HEK293 (cell line): ENCODE measurements around the gene BTBD7.

Experiments
- CTCF ChIA-PET: fragments of 350-600 bp; formaldehyde crosslinking; extraction: SDS; loops from one replicate; lab custom pipeline; 2021; ENCODE audit warnings: antibody characterized with exemption; lab: Yijun Ruan, JAX
- POLR2A ChIA-PET: fragments of 300-600 bp; formaldehyde crosslinking; extraction: SDS; loops from one replicate; lab custom pipeline; 2020; ENCODE audit warnings: antibody characterized with exemption, inconsistent platforms; lab: Yijun Ruan, JAX
- H3K27ac ChIP-seq: fragments of 200-500 bp; sonication (Bioruptor generic); 2 replicates; pipeline ENCODE4 v1.5.1; 2014; ENCODE audit warnings: low read depth, low read length, control low read depth, inconsistent platforms; ENCODE audit errors: extremely low read depth
- H3K36me3 ChIP-seq, 2 experiments: fragments of 200-500 bp in 1 of 2; sonication (Bioruptor generic) in 1 of 2; 1 replicate in 1 of 2; 2 replicates in 1 of 2; pipeline ENCODE4 v1.5.1; 2014 to 2017; ENCODE audit warnings: inconsistent platforms in 2 of 2, low read length in 2 of 2; ENCODE audit not compliant: control insufficient read depth in 2 of 2, insufficient read depth in 1 of 2
- H3K4me1 ChIP-seq: fragments of 200-500 bp; sonication (Bioruptor generic); 2 replicates; pipeline ENCODE4 v1.5.1; 2014; ENCODE audit warnings: mild to moderate bottlenecking, low read length, inconsistent platforms; ENCODE audit not compliant: control insufficient read depth, insufficient read depth
- H3K4me3 ChIP-seq: 2 replicates; pipeline ENCODE4 v1.5.1; 2011; ENCODE audit warnings: low read depth, mild to moderate bottlenecking, control low read depth, low read length, moderate library complexity
- H3K9me3 ChIP-seq: fragments of 200-500 bp; sonication (Bioruptor generic); 2 replicates; pipeline ENCODE4 v1.5.1; 2014; ENCODE audit warnings: low read depth, low read length, inconsistent platforms; ENCODE audit not compliant: control insufficient read depth, insufficient read depth
- BCL11B ChIP-seq: fragments of 450-650 bp; formaldehyde crosslinking; IDR thresholded peaks from 2 replicates; pipeline ENCODE4 v1.5.1; 2016; ENCODE audit warnings: low read depth, missing biosample characterization, missing genetic modification characterization
- MZF1 ChIP-seq: fragments of 450-650 bp; formaldehyde crosslinking; IDR thresholded peaks from 2 replicates; pipeline ENCODE4 v1.5.1; 2017; ENCODE audit warnings: missing biosample characterization, missing genetic modification characterization, borderline replicate concordance
- SETDB1 ChIP-seq: IDR thresholded peaks from one replicate; pipeline ENCODE4 v1.6.1; 2017; ENCODE audit warnings: mild to moderate bottlenecking, low read length, moderate library complexity, mixed read lengths; ENCODE audit not compliant: insufficient read length
- SP3 ChIP-seq: fragments of 450-650 bp; formaldehyde crosslinking; IDR thresholded peaks from 2 replicates; pipeline ENCODE4 v1.5.1; 2016; ENCODE audit warnings: missing biosample characterization, missing genetic modification characterization
- TCF7L2 ChIP-seq: IDR thresholded peaks from 2 replicates; pipeline ENCODE4 v1.6.1; 2011; ENCODE audit warnings: low read depth, mild to moderate bottlenecking, inconsistent platforms, low read length, moderate library complexity, borderline replicate concordance
- ZBTB7A ChIP-seq: fragments of 450-650 bp; formaldehyde crosslinking; IDR thresholded peaks from 2 replicates; pipeline ENCODE4 v1.5.1; 2016; ENCODE audit warnings: low read depth, missing biosample characterization, missing genetic modification characterization
- ZFP69B ChIP-seq: fragments of 450-650 bp; formaldehyde crosslinking; IDR thresholded peaks from 2 replicates; pipeline ENCODE4 v1.5.1; 2016; ENCODE audit warnings: missing biosample characterization, missing genetic modification characterization
- ZNF10 ChIP-seq: fragments of 450-650 bp; formaldehyde crosslinking; IDR thresholded peaks from 2 replicates; pipeline ENCODE4 v1.5.1; 2017; ENCODE audit warnings: missing biosample characterization, missing genetic modification characterization
- ZNF132 ChIP-seq: fragments of 450-650 bp; formaldehyde crosslinking; IDR thresholded peaks from 2 replicates; pipeline ENCODE4 v1.5.1; 2017; ENCODE audit warnings: missing biosample characterization, missing genetic modification characterization, borderline replicate concordance
- ZNF133 ChIP-seq: fragments of 450-650 bp; formaldehyde crosslinking; IDR thresholded peaks from 2 replicates; pipeline ENCODE4 v1.5.1; 2016; ENCODE audit warnings: missing biosample characterization, missing genetic modification characterization
- ZNF138 ChIP-seq: fragments of 450-650 bp; formaldehyde crosslinking; IDR thresholded peaks from 2 replicates; pipeline ENCODE4 v1.5.1; 2016; ENCODE audit warnings: missing biosample characterization, missing genetic modification characterization, borderline replicate concordance
- ZNF16 ChIP-seq: fragments of 450-650 bp; formaldehyde crosslinking; IDR thresholded peaks from 2 replicates; pipeline ENCODE4 v1.5.1; 2016; ENCODE audit warnings: low read depth, missing biosample characterization, missing genetic modification characterization
- ZNF174 ChIP-seq: fragments of 450-650 bp; formaldehyde crosslinking; IDR thresholded peaks from 2 replicates; pipeline ENCODE4 v1.5.0; 2017; ENCODE audit warnings: missing biosample characterization, mild to moderate bottlenecking, missing genetic modification characterization
- ZNF175 ChIP-seq: fragments of 450-650 bp; formaldehyde crosslinking; IDR thresholded peaks from 2 replicates; pipeline ENCODE4 v1.5.1; 2016; ENCODE audit warnings: missing biosample characterization, missing genetic modification characterization
- ZNF335 ChIP-seq: fragments of 450-650 bp; formaldehyde crosslinking; conservative IDR thresholded peaks from 2 replicates; pipeline ENCODE4 v1.5.1; 2016; ENCODE audit warnings: missing biosample characterization, missing genetic modification characterization
- ZNF398 ChIP-seq: fragments of 450-650 bp; formaldehyde crosslinking; IDR thresholded peaks from 2 replicates; pipeline ENCODE4 v1.5.1; 2017; ENCODE audit warnings: missing biosample characterization, missing genetic modification characterization
- ZNF48 ChIP-seq: fragments of 450-650 bp; formaldehyde crosslinking; IDR thresholded peaks from 2 replicates; pipeline ENCODE4 v1.5.1; 2016; ENCODE audit warnings: missing biosample characterization, missing genetic modification characterization
- ZNF513 ChIP-seq: fragments of 450-650 bp; IDR thresholded peaks from 2 replicates; pipeline ENCODE4 v1.5.1; 2018; ENCODE audit warnings: missing biosample characterization, missing genetic modification characterization
- ZNF514 ChIP-seq: fragments of 450-650 bp; formaldehyde crosslinking; IDR thresholded peaks from 2 replicates; pipeline ENCODE4 v1.5.1; 2016; ENCODE audit warnings: missing biosample characterization, missing genetic modification characterization
- ZNF76 ChIP-seq: fragments of 450-650 bp; formaldehyde crosslinking; IDR thresholded peaks from 2 replicates; pipeline ENCODE4; 2016; ENCODE audit warnings: low read depth, missing biosample characterization, missing genetic modification characterization, borderline replicate concordance
- TF ChIP-seq, protein P1 (sequence below): fragments of 450-650 bp; formaldehyde crosslinking; IDR thresholded peaks from 2 replicates; pipeline ENCODE4 v1.5.1; 2016; ENCODE audit warnings: missing biosample characterization, missing genetic modification characterization
- TF ChIP-seq, protein P2 (sequence below): fragments of 450-650 bp; formaldehyde crosslinking; IDR thresholded peaks from 2 replicates; pipeline ENCODE4 v1.5.1; 2016; ENCODE audit warnings: missing biosample characterization, missing genetic modification characterization

BTBD7 gene

GRCh38 chr14:93308686-93309345 lies 24.0 kb downstream of the BTBD7 start:
- TF ChIP-seq SETDB1 (no peak), ZNF132 (tag by site-specific recombination) (no peak), ZFP69B (no peak), ZNF398 (tag by site-specific recombination) (no peak), ZNF133 (tag by site-specific recombination) (no peak)
- TF ChIP-seq, protein P1, sequence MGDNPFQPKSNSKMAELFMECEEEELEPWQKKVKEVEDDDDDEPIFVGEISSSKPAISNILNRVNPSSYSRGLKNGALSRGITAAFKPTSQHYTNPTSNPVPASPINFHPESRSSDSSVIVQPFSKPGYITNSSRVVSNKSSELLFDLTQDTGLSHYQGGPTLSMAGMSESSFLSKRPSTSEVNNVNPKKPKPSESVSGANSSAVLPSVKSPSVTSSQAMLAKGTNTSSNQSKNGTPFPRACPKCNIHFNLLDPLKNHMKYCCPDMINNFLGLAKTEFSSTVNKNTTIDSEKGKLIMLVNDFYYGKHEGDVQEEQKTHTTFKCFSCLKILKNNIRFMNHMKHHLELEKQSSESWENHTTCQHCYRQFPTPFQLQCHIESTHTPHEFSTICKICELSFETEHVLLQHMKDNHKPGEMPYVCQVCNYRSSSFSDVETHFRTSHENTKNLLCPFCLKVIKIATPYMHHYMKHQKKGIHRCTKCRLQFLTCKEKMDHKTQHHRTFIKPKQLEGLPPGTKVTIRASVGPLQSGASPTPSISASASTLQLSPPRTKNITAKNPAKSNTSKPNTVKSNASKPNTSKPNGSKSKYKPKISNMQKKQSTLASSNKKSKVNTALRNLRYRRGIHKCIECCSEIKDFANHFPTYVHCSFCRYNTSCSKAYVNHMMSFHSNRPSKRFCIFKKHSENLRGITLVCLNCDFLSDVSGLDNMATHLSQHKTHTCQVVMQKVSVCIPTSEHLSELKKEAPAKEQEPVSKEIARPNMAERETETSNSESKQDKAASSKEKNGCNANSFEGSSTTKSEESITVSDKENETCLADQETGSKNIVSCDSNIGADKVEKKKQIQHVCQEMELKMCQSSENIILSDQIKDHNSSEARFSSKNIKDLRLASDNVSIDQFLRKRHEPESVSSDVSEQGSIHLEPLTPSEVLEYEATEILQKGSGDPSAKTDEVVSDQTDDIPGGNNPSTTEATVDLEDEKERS (tag by site-specific recombination): no peak
- H3K9me3 ChIP-seq: no peaks in the 10 kb centered on the region
- ChIA-PET CTCF (no interaction called here), POLR2A (no interaction called here)
- no peak overlapping the region for H3K27ac ChIP-seq
- H3K4me1 ChIP-seq: peaks cover 11% of the 10 kb centered on the region; the same call in 1 of the 2 replicates
- no peaks in the 10 kb centered on the region for H3K36me3 ChIP-seq
- no peak overlapping the region for H3K4me3 ChIP-seq

GRCh38 chr14:93306812-93307211 lies 26.0 kb downstream of the BTBD7 start:
- Histone ChIP-seq H3K4me3 (no peak overlapping the region), H3K36me3 (no peaks in the 10 kb centered on the region), H3K27ac (no peak overlapping the region), H3K9me3 (no peaks in the 10 kb centered on the region), H3K4me1 (peaks cover 14% of the 10 kb centered on the region; the same call in 1 of the 2 replicates)
- ChIA-PET CTCF (no interaction called here), POLR2A (no interaction called here)
- TF ChIP-seq ZNF174: no peak
- no peak for TF ChIP-seq ZNF16 (tag by site-specific recombination)
- TF ChIP-seq BCL11B: no peak
- TF ChIP-seq SP3: no peak
- TF ChIP-seq MZF1 (tag by site-specific recombination): no peak
- TF ChIP-seq TCF7L2: no peak
- no peak for TF ChIP-seq ZNF10
- TF ChIP-seq ZNF335 (tag by site-specific recombination): no peak
- no peak for TF ChIP-seq ZNF513 (tag by site-specific recombination)
- no peak for TF ChIP-seq ZNF514 (tag by site-specific recombination)
- no peak for TF ChIP-seq ZBTB7A (tag by site-specific recombination)
- TF ChIP-seq, protein P2, sequence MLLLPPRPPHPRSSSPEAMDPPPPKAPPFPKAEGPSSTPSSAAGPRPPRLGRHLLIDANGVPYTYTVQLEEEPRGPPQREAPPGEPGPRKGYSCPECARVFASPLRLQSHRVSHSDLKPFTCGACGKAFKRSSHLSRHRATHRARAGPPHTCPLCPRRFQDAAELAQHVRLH (tag by site-specific recombination): no peak
- TF ChIP-seq ZNF138 (tag by site-specific recombination): no peak
- TF ChIP-seq ZNF48 (tag by site-specific recombination): no peak
- TF ChIP-seq ZNF76 (tag by site-specific recombination): no peak
- no peak for TF ChIP-seq ZNF175 (tag by site-specific recombination)
